Embryonic facial prominence (tissue), 1 donor: Measurements from ENCODE around the gene ABCA6.
A peak's percentile ranks its signal among the peaks of the same experiment; 100 is the strongest.
"Not testable (repeated sequence)": the region's sequence is repeated elsewhere in the genome, so short reads cannot be mapped to it uniquely, and the experiment has no call there.

Experiments
- DNase-seq: peaks from one replicate; pipeline ENCODE4 v3.0.0-alpha.2; 2016; ENCODE audit errors: extremely low spot score

Gene ABCA6

GRCh38 chr17:69071233-69071586, 70.5 kb downstream of the ABCA6 start:
- not testable (repeated sequence) for DNase-seq

- not testable (repeated sequence) for DNase-seq
These were observed 71.1 kb downstream of the ABCA6 start for GRCh38 chr17:69070378-69071232.

- DNase-seq, result no peak
These were observed 72.4 kb downstream of the ABCA6 start for GRCh38 chr17:69069226-69069750.

DNA sequence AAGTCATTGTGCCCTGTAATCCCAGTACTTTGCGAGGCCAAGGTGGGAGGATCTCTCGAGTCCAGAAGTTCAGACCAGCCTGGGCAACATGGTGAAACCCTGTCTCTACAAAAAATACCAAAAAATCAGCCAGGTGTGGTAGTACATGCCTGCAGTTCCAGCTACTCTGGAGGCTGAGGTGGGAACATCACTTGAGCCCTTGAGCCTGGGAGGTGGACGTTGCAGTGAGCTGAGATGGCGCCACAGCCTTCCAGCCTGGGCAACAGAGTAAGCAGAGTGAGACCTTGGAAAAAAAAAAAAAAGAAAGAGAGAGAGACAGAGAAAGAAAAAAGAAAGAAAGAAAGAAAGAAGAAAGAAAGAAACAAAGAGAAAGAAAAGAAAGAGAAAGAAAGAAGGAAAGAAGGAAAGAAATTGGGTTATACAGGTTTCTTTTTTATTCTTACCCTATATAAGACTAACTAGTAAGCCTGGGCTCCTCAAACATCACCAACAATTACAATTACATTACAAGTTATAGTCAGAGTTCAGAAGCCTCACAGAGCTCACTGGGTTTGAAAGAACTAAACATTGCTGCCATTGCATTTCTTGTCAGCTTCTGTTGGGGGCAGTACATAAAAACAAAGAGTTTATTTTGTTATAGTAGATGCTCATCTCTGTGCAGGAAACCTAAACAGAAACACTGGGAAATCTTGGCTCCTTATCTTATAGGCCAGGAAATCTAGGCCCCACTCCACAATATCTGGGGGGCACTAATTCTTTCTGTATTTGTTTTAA, 74.2 kb downstream of the ABCA6 start:
- DNase-seq, result no peak

DNA sequence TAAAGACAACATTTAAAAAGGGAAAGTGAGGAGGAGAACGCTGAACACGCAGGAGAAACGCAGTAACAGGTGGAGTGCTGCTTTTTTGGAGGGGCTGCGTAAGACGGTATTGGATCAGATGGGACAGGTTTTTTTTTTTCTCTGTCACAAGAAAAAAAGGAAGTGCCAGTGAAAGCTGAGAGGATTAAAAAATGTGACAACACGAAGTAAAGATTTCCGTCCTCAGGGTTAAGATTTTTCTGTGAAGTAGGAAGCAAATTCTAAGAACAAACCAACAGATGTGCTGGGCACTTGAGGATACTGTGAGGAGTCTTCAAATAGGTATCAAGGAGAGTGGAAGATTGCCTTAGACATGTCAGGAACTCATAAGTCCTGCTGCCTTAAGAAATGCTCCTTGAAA, 75.2 kb downstream of the ABCA6 start:
- DNase-seq, result no peak

DNA sequence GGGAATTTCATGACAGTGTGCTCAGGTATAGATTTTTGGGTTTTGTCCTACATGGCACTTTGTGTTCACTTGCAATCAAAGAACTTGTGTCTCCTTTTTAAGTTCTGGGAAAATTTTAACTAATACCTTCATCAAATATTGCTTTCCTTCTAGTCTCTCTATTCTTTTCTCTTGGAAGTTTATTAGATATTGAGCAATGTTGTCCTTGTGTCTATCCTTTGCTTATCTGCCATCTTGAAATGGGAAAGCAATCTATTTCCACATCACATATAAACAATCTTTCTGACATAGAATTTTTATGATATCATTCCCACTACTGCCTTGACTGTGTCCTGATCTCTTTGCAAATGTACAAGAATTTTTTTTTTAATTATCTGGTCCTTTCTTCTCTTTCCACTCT, 76.6 kb downstream of the ABCA6 start:
- DNase-seq, result no peak

GRCh38 chr17:69064476-69064875, 77.2 kb downstream of the ABCA6 start:
- DNase-seq, result no peak

- no peak for DNase-seq
These were observed 77.7 kb downstream of the ABCA6 start for GRCh38 chr17:69064001-69064400.

DNA sequence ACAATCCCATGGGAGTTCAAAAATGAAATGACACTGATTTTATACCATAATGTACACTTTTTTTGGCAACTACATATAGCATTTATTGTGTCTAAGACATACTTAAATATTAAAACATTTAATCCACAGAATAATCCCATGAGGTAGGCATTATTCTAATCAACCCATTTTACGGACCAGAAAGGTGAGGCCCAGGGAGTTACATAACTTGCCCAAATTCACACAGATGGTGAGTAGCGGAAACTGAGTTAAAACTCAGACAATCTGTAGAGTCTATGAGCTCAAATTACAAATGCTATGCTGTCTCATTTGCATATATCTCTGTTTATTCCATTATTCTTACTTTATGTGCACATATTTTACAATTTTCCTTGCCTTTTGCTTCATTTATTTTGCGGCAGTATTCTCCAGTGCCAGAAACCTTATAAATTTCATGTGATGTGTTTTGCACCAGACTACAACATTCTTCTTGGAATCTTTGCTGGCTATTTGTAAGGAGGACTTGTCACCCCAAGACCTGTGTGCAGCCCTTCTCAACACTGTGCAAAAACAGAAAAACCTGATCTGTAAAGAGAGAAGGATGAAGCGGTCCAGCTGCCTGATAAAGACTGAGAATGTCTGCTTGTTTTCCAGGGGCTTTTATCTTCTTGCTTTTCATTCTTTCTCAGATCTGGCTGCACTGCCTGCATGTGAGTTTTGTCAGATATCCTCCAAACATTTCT, 78.7 kb downstream of the ABCA6 start:
- no peak for DNase-seq

DNA sequence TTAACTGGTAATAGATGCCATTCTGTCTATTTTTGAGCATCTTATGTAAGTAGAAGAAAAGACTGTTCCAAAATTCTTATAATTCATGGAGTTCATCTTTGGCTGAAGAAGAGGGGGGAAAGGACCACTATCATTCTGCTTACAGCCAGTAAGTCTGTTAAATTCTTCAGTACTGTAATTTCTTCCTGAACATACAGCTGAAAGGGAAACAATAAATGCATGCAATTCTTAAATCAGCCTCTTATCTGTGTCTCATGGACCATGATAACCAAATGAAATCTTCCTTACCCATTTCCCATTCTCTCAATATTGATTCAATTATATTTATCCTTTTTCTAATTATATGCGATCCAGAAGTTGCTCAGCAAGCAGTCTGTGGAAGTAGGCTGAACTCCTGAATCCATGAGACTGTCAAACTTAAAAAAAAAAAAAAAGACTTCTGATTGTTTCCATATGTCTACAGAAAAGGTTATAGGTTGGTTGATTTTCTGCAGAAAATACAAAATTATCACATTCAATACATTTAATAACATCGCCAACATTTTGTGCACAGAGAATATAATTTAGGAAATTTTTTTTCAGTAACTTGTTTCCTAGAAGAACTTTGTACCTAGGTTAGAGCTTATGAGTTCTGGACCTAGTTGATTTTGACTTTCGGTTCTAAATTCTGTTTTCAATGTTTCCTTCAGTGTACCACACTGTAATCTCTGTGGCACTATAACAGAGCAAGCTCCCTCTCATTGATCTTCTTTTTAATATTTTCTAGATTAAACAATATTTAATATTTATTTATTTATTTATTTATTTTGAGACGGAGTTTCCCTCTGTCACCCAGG, 79.8 kb downstream of the ABCA6 start:
- no peak for DNase-seq

- DNase-seq, result peak; percentile 47
These were observed 80.9 kb downstream of the ABCA6 start, which contains the start of gene ABCA9 for GRCh38 chr17:69060822-69061221. Gene ABCA9, minus strand, starts transcription at chr17:69060927. Its CDS starts 9,801 bp downstream, at chr17:69051126.

GRCh38 chr17:69059458-69060175, 82.1 kb downstream of the ABCA6 start:
- no peak for DNase-seq

DNA sequence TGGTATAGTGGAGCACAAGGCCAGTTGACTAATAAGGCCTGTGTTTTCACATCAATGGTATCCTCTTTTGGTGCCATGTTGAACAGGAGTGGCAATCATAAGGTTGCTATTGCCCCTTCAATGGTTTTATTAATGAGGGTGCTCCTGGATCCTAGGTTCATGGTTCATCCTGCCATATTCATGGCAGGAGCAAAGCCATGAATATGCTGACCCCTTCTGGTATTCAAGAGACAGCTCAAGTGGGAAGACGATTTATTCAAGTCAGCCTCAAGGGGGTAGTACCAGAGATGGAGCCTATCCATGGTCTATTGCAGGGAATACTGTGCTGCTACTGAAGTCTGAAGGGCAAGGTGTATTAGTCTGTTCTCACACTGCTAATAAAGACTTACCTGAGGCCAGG, 83.5 kb downstream of the ABCA6 start:
- no peak for DNase-seq

GRCh38 chr17:69057280-69057679, 84.4 kb downstream of the ABCA6 start:
- DNase-seq, result no peak

DNA sequence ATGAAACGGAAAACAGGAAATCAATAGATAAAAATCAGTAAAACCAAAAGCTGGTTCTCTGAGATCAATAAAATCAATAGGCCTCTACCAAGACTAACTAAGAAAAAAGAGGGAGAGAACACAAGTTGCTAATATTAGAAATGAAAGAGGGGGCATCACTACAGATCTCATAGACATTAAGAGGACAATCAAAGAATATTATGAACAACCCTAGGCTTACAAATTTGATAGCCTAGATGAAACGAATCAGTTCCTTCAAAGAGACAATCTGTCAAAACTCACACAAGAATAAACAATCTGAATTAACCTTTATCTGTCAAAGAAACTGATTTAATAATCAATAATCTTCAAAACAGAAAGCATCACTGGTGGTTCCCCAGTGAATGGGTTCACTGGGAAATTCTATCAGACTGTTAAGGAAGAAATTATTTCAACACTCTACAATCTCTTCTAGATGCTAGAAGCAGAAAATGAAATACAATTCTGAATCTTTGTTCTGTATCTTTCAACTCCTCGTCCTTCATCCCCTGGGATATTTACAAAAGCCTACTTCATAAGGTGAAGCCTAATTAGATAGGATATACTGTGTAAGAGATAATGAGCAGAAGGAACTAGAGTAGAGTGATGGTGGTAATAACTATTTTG, 85.4 kb downstream of the ABCA6 start:
- DNase-seq, result no peak

DNA sequence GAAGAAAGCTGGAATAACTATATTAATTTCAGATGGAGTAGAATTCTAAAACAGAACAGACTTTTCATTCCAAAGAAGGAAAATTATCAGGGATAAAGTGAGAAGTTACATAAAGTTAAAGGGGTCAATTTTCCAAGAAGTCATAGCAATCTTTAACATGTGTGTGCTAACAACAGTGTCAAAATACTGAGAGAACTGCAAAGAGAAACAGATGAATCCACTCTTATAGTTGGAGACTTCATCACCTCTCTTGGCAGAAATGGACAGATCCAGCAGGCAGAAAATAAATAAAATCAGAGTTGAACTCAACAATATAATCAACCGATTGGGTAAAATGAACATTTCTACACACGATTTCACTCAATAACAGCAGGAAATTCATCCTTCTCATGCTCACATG, 86.4 kb downstream of the ABCA6 start:
- no peak for DNase-seq

- DNase-seq, result no peak
These were observed 90.5 kb downstream of the ABCA6 start for GRCh38 chr17:69050999-69051775.

GRCh38 chr17:69048634-69049033, 93.1 kb downstream of the ABCA6 start:
- DNase-seq, result no peak
